Suprapubic skin (tissue), 4 donors: ENCODE results near the gene FOXN3. TPM values are rescaled to one million over a fixed set of nuclear protein-coding genes. Genes with fewer than 3 reads are reported as not detected.

Experiments
- DNase-seq, 2 donors: peaks; one replicate each; pipeline ENCODE4 v3.0.0-alpha.2; 2019; ENCODE audit warnings: low spot score in 2 of 2
- H3K27ac ChIP-seq: fragments of 200-600 bp; sonication (generic); one replicate; pipeline ENCODE4 v1.5.1; 2019
- H3K27me3 ChIP-seq: fragments of 200-600 bp; sonication (generic); one replicate; pipeline ENCODE4 v1.5.1; 2019
- H3K36me3 ChIP-seq: fragments of 200-600 bp; sonication (generic); one replicate; pipeline ENCODE4 v1.5.1; 2019
- H3K4me1 ChIP-seq: fragments of 200-600 bp; sonication (generic); one replicate; pipeline ENCODE4 v1.5.1; 2019
- H3K4me3 ChIP-seq: fragments of 200-600 bp; sonication (generic); one replicate; pipeline ENCODE4 v1.5.1; 2019; ENCODE audit warnings: mild to moderate bottlenecking
- H3K9me3 ChIP-seq: fragments of 200-600 bp; sonication (generic); one replicate; pipeline ENCODE4 v1.5.1; 2019
- EP300 ChIP-seq: sonication (generic); formaldehyde crosslinking; IDR thresholded peaks from one replicate; pipeline ENCODE4 v1.6.1; 2017; ENCODE audit warnings: antibody characterized with exemption
- POLR2A ChIP-seq, 2 donors: fragments of 450-650 bp; IDR thresholded peaks; one replicate each; pipeline ENCODE4 v1.6.1; 2017; ENCODE audit warnings: antibody characterized with exemption in 2 of 2, mild to moderate bottlenecking in 2 of 2, moderate library complexity in 2 of 2
- POLR2AphosphoS5 ChIP-seq, 3 donors: sonication (generic); formaldehyde crosslinking; IDR thresholded peaks; one replicate each; pipeline ENCODE4 v1.6.1; 2017; ENCODE audit warnings: antibody characterized with exemption in 3 of 3
- WGBS: methylation state at CpG from one replicate; pipeline ENCODE4 v1.1.5; 2018; 5-methylcytosine and 5-hydroxymethylcytosine counted together
- total RNA-seq, 4 donors: library from RNA; depleted of rRNA; stranded (reverse); fragments of >200 nt; gene quantifications; one replicate each; pipeline ENCODE4 v1.1.0, GENCODE V29; 2016
- TF ChIP-seq, protein P1 (sequence below), 2 donors: fragments of 200-600 bp in 1 of 2; fragments of 450-650 bp in 1 of 2; sonication (generic) in 1 of 2; IDR thresholded peaks; one replicate each; pipeline ENCODE4 v1.5.1; 2016 to 2019; ENCODE audit warnings: antibody characterized with exemption in 2 of 2, mild to moderate bottlenecking in 1 of 2, moderate library complexity in 1 of 2

Gene FOXN3
- total RNA-seq, 4 donors from 2014 or later = 117 to 272 (median 172) TPM

DNA sequence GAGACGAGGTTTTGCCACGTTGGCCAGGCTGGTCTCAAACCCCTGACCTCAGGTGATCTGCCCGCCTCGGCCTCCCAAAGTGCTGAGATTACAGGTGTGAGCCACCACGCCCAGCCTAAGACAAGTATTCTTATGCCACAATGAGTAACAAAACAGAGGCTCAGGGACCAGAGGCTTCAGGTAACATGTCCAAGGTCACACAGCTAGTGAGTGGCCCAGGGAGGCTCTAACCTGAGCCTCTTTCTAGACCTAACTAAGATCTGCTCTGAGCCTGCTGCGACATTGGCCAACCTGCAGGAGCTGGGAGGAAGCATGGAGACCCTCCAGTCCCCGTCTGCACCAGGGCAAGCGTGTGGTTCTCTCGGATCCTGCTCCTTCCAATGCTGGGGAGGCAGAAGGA is 77.9 kb downstream of the FOXN3 start:
- Histone ChIP-seq H3K4me3 (no peak overlapping the region), H3K27me3 (no peaks in the 10 kb centered on the region), H3K9me3 (no peaks in the 10 kb centered on the region), H3K36me3 (peaks cover 2% of the 10 kb centered on the region), H3K27ac (peak overlapping the region; percentile 58), H3K4me1 (peaks cover 55% of the 10 kb centered on the region)
- DNase-seq = no peak
- TF ChIP-seq POLR2A (IDR thresholded peaks at IDR 0.05) (no peak), POLR2AphosphoS5 (IDR thresholded peaks at IDR 0.05) (no peak), EP300 (no peak)
- TF ChIP-seq, protein P1, sequence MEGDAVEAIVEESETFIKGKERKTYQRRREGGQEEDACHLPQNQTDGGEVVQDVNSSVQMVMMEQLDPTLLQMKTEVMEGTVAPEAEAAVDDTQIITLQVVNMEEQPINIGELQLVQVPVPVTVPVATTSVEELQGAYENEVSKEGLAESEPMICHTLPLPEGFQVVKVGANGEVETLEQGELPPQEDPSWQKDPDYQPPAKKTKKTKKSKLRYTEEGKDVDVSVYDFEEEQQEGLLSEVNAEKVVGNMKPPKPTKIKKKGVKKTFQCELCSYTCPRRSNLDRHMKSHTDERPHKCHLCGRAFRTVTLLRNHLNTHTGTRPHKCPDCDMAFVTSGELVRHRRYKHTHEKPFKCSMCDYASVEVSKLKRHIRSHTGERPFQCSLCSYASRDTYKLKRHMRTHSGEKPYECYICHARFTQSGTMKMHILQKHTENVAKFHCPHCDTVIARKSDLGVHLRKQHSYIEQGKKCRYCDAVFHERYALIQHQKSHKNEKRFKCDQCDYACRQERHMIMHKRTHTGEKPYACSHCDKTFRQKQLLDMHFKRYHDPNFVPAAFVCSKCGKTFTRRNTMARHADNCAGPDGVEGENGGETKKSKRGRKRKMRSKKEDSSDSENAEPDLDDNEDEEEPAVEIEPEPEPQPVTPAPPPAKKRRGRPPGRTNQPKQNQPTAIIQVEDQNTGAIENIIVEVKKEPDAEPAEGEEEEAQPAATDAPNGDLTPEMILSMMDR (IDR thresholded peaks at IDR 0.05) = no peak
- WGBS = 92% methylated on average over 5 of the region's 9 CpGs

DNA sequence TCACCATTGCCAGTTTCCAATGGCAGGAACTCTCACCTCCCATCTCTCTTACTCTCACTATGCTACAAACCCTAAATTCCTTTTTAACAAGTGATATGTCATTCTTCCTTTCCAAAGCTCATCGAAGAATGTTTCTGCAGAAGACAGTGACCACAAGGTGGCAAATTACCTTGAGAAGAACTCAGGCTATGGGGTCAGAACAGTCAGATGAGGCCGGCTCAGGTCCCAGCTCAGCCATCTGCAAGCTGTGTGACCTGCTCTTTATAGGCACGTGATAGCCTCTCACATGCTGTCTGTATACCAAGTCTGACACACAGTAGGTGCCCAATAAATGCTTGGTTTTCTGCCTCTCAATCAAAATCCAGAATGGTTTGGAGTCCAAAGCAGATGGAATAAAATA is 80.7 kb downstream of the FOXN3 start:
- DNase-seq = no peak
- H3K9me3 ChIP-seq = no peaks in the 10 kb centered on the region
- TF ChIP-seq EP300 (no peak), POLR2AphosphoS5 (IDR thresholded peaks at IDR 0.05) (no peak), POLR2A (IDR thresholded peaks at IDR 0.05) (no peak)
- TF ChIP-seq, protein P1 (IDR thresholded peaks at IDR 0.05) = no peak
- 90% methylated on average over 3 of the region's 3 CpGs for WGBS
- H3K4me1 ChIP-seq = peaks cover 42% of the 10 kb centered on the region
- H3K27ac ChIP-seq = no peak overlapping the region
- no peak overlapping the region for H3K4me3 ChIP-seq
- H3K27me3 ChIP-seq = no peaks in the 10 kb centered on the region
- H3K36me3 ChIP-seq = peaks cover 3% of the 10 kb centered on the region

DNA sequence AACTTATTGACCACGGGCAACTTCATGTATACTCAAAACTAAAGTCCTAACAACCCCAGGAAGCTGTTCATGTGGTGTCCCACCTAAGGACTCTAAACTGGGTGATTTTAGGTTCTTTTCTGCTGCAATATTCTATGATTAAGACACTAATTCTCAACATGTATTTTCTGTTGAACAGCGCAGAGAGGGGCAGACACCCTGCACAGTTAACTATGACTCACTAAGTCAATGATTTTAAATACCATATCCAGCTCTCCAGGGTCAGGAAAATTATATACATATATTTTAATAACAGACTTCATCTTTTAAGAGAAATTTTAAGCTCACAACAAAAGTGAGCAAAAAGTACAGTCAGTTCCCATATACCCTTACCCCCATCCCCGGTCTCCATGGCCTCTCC is 85.0 kb downstream of the FOXN3 start:
- 97% methylated on average over 3 of the region's 3 CpGs for WGBS
- TF ChIP-seq EP300 (no peak), POLR2AphosphoS5 (IDR thresholded peaks at IDR 0.05) (no peak), POLR2A (IDR thresholded peaks at IDR 0.05) (no peak)
- TF ChIP-seq, protein P1 (IDR thresholded peaks at IDR 0.05) = no peak
- DNase-seq = no peak
- no peaks in the 10 kb centered on the region for H3K27me3 ChIP-seq
- H3K27ac ChIP-seq = no peak overlapping the region
- peaks cover 13% of the 10 kb centered on the region for H3K4me1 ChIP-seq
- H3K4me3 ChIP-seq = no peak overlapping the region
- peaks cover 3% of the 10 kb centered on the region for H3K36me3 ChIP-seq
- no peaks in the 10 kb centered on the region for H3K9me3 ChIP-seq

DNA sequence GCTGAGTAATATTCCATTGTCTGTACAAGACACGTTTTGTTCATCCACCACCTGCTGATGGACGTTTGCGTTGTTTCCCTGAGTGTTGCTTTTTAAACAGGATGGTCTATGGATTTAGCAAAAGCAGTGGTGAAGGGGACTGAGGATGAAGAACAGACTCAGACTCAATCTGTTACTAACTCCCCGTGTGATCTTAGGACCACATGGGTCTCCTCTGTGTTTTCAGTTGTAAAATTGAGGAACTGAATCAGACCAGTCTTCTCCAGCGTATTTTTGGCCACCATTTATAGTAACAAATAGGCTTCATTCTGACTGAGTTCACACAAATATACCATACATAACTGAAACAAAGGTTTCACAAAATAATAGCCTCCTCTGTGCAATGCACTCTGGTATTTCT is 85.6 kb downstream of the FOXN3 start:
- TF ChIP-seq EP300 (no peak), POLR2A (IDR thresholded peaks at IDR 0.05) (no peak), POLR2AphosphoS5 (IDR thresholded peaks at IDR 0.05) (no peak)
- TF ChIP-seq, protein P1 (IDR thresholded peaks at IDR 0.05) = no peak
- no peak for DNase-seq
- Histone ChIP-seq H3K27me3 (no peaks in the 10 kb centered on the region), H3K27ac (no peak overlapping the region), H3K9me3 (no peaks in the 10 kb centered on the region), H3K4me3 (no peak overlapping the region), H3K4me1 (peaks cover 11% of the 10 kb centered on the region), H3K36me3 (peaks cover 3% of the 10 kb centered on the region)
- WGBS = 93% methylated on average over 5 of the region's 5 CpGs

DNA sequence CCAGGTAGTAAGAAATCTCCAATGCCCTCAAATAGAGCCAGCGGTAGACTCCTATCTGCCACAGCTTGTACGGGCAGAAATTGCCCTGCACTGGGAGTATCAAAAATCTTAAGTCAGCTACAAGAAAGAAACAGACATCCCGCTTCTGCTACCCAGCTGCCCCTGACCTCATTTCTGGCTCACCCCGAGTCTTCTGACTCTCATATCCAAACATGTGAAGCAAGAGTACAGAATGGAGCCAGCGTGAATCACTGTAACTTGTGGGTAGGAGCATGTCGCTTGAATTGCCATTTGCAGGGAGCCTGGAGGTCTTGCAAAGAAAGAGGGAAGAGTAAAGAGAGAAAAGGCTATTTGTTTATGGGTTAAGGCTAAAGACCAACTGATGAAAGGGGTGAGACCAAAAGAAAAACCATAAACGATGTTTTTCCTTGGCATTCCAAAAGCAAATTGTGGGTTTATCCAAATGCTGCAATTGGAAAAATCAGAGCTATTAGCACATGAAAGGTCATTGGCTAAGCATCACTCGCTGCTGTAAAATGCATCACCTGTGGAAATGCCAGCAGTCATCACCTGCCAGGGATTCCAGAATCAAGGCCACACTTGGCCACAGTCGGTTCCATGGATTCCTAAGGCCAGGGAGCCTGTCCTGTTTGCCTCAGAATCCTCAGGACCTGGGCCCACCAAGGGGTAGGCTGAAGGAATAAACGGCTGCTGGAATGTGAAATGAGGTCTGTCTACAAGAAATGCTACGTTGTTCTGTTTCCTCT is 86.6 kb downstream of the FOXN3 start:
- 70% methylated on average over 11 of the region's 11 CpGs for WGBS
- H3K36me3 ChIP-seq = peaks cover 8% of the 10 kb centered on the region
- no peaks in the 10 kb centered on the region for H3K9me3 ChIP-seq
- no peak for TF ChIP-seq EP300
- no peak for TF ChIP-seq POLR2AphosphoS5 (IDR thresholded peaks at IDR 0.05)
- TF ChIP-seq POLR2A (IDR thresholded peaks at IDR 0.05) = no peak
- TF ChIP-seq, protein P1 (IDR thresholded peaks at IDR 0.05) = no peak
- no peaks in the 10 kb centered on the region for H3K27me3 ChIP-seq
- H3K4me3 ChIP-seq = no peak overlapping the region
- no peak for DNase-seq
- H3K4me1 ChIP-seq = peaks cover 11% of the 10 kb centered on the region
- H3K27ac ChIP-seq = peak overlapping the region; percentile 20
